ENCODE measurements around the gene PC. TPM values are rescaled to one million over a fixed set of nuclear protein-coding genes. Genes with fewer than 3 reads are reported as not detected.
A peak's percentile ranks its signal among the peaks of the same experiment; 100 is the strongest.

PC gene
- total and polyA plus RNA-seq, 4 experiments from 2014 or later = 2.9 to 7.7 (median 5.4) TPM

- Mint-ChIP-seq H3K27me3 (no peaks in the 10 kb centered on the region), H3K36me3 (no peaks in the 10 kb centered on the region), H3K9me3 (no peaks in the 10 kb centered on the region), H3K27ac (no peak overlapping the region), H3K4me1 (no peaks in the 10 kb centered on the region), H3K4me3 (no peak overlapping the region)
- intact Hi-C loops (cut with micrococcal nuclease) = no loop called here
- no peaks in the 10 kb centered on the region for H3K36me3 ChIP-seq (ENCODE audit: insufficient read depth, low read length)
- no peaks in the 10 kb centered on the region for H3K9me3 ChIP-seq (ENCODE audit: control insufficient read depth in 1 of 2, low read length in 2 of 2)
- no peaks in the 10 kb centered on the region for H3K27me3 ChIP-seq (ENCODE audit: insufficient read depth, low read length)
- ChIA-PET POLR2A (ENCODE audit: partially characterized antibody) (no interaction called here), CTCF (ENCODE audit: partially characterized antibody) (no interaction called here)
- no peak overlapping the region for H3K27ac ChIP-seq (ENCODE audit: low read depth, low read length)
- no peaks in the 10 kb centered on the region for H3K4me1 ChIP-seq (ENCODE audit: insufficient read depth, low read length)
- no peak overlapping the region for H3K4me3 ChIP-seq (ENCODE audit: low read length in 2 of 2)
- no peak for DNase-seq
These were observed 52.6 kb downstream of the PC start for GRCh38 chr11:66905631-66906030.

GRCh38 chr11:66904981-66905521, 53.1 kb downstream of the PC start:
- Mint-ChIP-seq H3K4me3 (no peak overlapping the region), H3K4me1 (no peaks in the 10 kb centered on the region), H3K27me3 (no peaks in the 10 kb centered on the region), H3K36me3 (no peaks in the 10 kb centered on the region), H3K9me3 (no peaks in the 10 kb centered on the region), H3K27ac (no peak overlapping the region)
- POLR2A ChIA-PET (ENCODE audit: partially characterized antibody) = no interaction called here
- Histone ChIP-seq H3K4me1 (ENCODE audit: insufficient read depth, low read length) (no peaks in the 10 kb centered on the region), H3K27me3 (ENCODE audit: insufficient read depth, low read length) (no peaks in the 10 kb centered on the region), H3K27ac (ENCODE audit: low read depth, low read length) (no peak overlapping the region), H3K9me3 (ENCODE audit: control insufficient read depth in 1 of 2, low read length in 2 of 2) (no peaks in the 10 kb centered on the region), H3K4me3 (ENCODE audit: low read length in 2 of 2) (no peak overlapping the region), H3K36me3 (ENCODE audit: insufficient read depth, low read length) (no peaks in the 10 kb centered on the region)
- no peak for DNase-seq
- intact Hi-C loops (cut with micrococcal nuclease) = no loop called here
- CTCF ChIA-PET (ENCODE audit: partially characterized antibody) = no interaction called here

- intact Hi-C loops (cut with micrococcal nuclease) = no loop called here
- peak overlapping the region in 1 of 7 donors; percentile 50 for H3K27ac Mint-ChIP-seq
- no peaks in the 10 kb centered on the region for H3K36me3 ChIP-seq (ENCODE audit: insufficient read depth, low read length)
- H3K4me3 ChIP-seq (ENCODE audit: low read length in 2 of 2) = no peak overlapping the region
- no peaks in the 10 kb centered on the region for H3K36me3 Mint-ChIP-seq
- no peaks in the 10 kb centered on the region for H3K4me1 ChIP-seq (ENCODE audit: insufficient read depth, low read length)
- ChIA-PET POLR2A (ENCODE audit: partially characterized antibody) (no interaction called here), CTCF (ENCODE audit: partially characterized antibody) (no interaction called here)
- no peaks in the 10 kb centered on the region for H3K4me1 Mint-ChIP-seq
- no peaks in the 10 kb centered on the region for H3K27me3 Mint-ChIP-seq
- H3K9me3 Mint-ChIP-seq = no peaks in the 10 kb centered on the region
- H3K27ac ChIP-seq (ENCODE audit: low read depth, low read length) = no peak overlapping the region
- no peaks in the 10 kb centered on the region for H3K9me3 ChIP-seq (ENCODE audit: control insufficient read depth in 1 of 2, low read length in 2 of 2)
- no peaks in the 10 kb centered on the region for H3K27me3 ChIP-seq (ENCODE audit: insufficient read depth, low read length)
- DNase-seq = no peak
- H3K4me3 Mint-ChIP-seq = no peak overlapping the region
These were observed 53.6 kb downstream of the PC start for GRCh38 chr11:66904561-66904960.

- POLR2A ChIA-PET (ENCODE audit: partially characterized antibody) = no interaction called here
- Mint-ChIP-seq H3K27me3 (no peaks in the 10 kb centered on the region), H3K9me3 (no peaks in the 10 kb centered on the region), H3K4me1 (no peaks in the 10 kb centered on the region), H3K4me3 (no peak overlapping the region), H3K36me3 (no peaks in the 10 kb centered on the region), H3K27ac (no peak overlapping the region)
- H3K4me1 ChIP-seq (ENCODE audit: insufficient read depth, low read length) = no peaks in the 10 kb centered on the region
- H3K9me3 ChIP-seq (ENCODE audit: control insufficient read depth in 1 of 2, low read length in 2 of 2) = no peaks in the 10 kb centered on the region
- CTCF ChIA-PET (ENCODE audit: partially characterized antibody) = no interaction called here
- no peaks in the 10 kb centered on the region for H3K27me3 ChIP-seq (ENCODE audit: insufficient read depth, low read length)
- no peak overlapping the region for H3K27ac ChIP-seq (ENCODE audit: low read depth, low read length)
- intact Hi-C loops (cut with micrococcal nuclease) = no loop called here
- no peak overlapping the region for H3K4me3 ChIP-seq (ENCODE audit: low read length in 2 of 2)
- no peaks in the 10 kb centered on the region for H3K36me3 ChIP-seq (ENCODE audit: insufficient read depth, low read length)
- no peak for DNase-seq
These were observed 54.1 kb downstream of the PC start for GRCh38 chr11:66904055-66904454.

GRCh38 chr11:66902486-66903177, 55.6 kb downstream of the PC start:
- ChIA-PET POLR2A (ENCODE audit: partially characterized antibody) (no interaction called here), CTCF (ENCODE audit: partially characterized antibody) (no interaction called here)
- H3K4me3 Mint-ChIP-seq = no peak overlapping the region
- H3K9me3 ChIP-seq (ENCODE audit: control insufficient read depth in 1 of 2, low read length in 2 of 2) = no peaks in the 10 kb centered on the region
- H3K27me3 ChIP-seq (ENCODE audit: insufficient read depth, low read length) = no peaks in the 10 kb centered on the region
- H3K4me3 ChIP-seq (ENCODE audit: low read length in 2 of 2) = no peak overlapping the region
- H3K36me3 ChIP-seq (ENCODE audit: insufficient read depth, low read length) = no peaks in the 10 kb centered on the region
- H3K27ac Mint-ChIP-seq = no peak overlapping the region
- H3K9me3 Mint-ChIP-seq = no peaks in the 10 kb centered on the region
- H3K4me1 ChIP-seq (ENCODE audit: insufficient read depth, low read length) = no peaks in the 10 kb centered on the region
- H3K4me1 Mint-ChIP-seq = no peaks in the 10 kb centered on the region
- no peak overlapping the region for H3K27ac ChIP-seq (ENCODE audit: low read depth, low read length)
- H3K36me3 Mint-ChIP-seq = no peaks in the 10 kb centered on the region
- intact Hi-C loops (cut with micrococcal nuclease) = no loop called here
- H3K27me3 Mint-ChIP-seq = no peaks in the 10 kb centered on the region
- DNase-seq = no peak

GRCh38 chr11:66901964-66902390, 56.2 kb downstream of the PC start:
- Histone ChIP-seq H3K27me3 (ENCODE audit: insufficient read depth, low read length) (no peaks in the 10 kb centered on the region), H3K9me3 (ENCODE audit: control insufficient read depth in 1 of 2, low read length in 2 of 2) (no peaks in the 10 kb centered on the region), H3K4me3 (ENCODE audit: low read length in 2 of 2) (no peak overlapping the region), H3K27ac (ENCODE audit: low read depth, low read length) (no peak overlapping the region), H3K36me3 (ENCODE audit: insufficient read depth, low read length) (no peaks in the 10 kb centered on the region), H3K4me1 (ENCODE audit: insufficient read depth, low read length) (no peaks in the 10 kb centered on the region)
- no peak overlapping the region for H3K4me3 Mint-ChIP-seq
- H3K27me3 Mint-ChIP-seq = no peaks in the 10 kb centered on the region
- DNase-seq = no peak
- ChIA-PET POLR2A (ENCODE audit: partially characterized antibody) (no interaction called here), CTCF (ENCODE audit: partially characterized antibody) (no interaction called here)
- H3K4me1 Mint-ChIP-seq = no peaks in the 10 kb centered on the region
- no peaks in the 10 kb centered on the region for H3K9me3 Mint-ChIP-seq
- no peak overlapping the region for H3K27ac Mint-ChIP-seq
- intact Hi-C loops (cut with micrococcal nuclease) = no loop called here
- H3K36me3 Mint-ChIP-seq = no peaks in the 10 kb centered on the region

GRCh38 chr11:66894141-66894540, 64.0 kb downstream of the PC start:
- no peak overlapping the region for H3K27ac ChIP-seq (ENCODE audit: low read depth, low read length)
- no peak overlapping the region for H3K27ac Mint-ChIP-seq
- no peaks in the 10 kb centered on the region for H3K4me1 Mint-ChIP-seq
- H3K4me1 ChIP-seq (ENCODE audit: insufficient read depth, low read length) = no peaks in the 10 kb centered on the region
- H3K36me3 Mint-ChIP-seq = no peaks in the 10 kb centered on the region
- intact Hi-C loops (cut with micrococcal nuclease) = no loop called here
- H3K27me3 ChIP-seq (ENCODE audit: insufficient read depth, low read length) = no peaks in the 10 kb centered on the region
- H3K27me3 Mint-ChIP-seq = peaks cover 2 to 4% of the 10 kb centered on the region in 2 donors
- H3K9me3 Mint-ChIP-seq = no peaks in the 10 kb centered on the region
- no peaks in the 10 kb centered on the region for H3K9me3 ChIP-seq (ENCODE audit: control insufficient read depth in 1 of 2, low read length in 2 of 2)
- ChIA-PET POLR2A (ENCODE audit: partially characterized antibody) (no interaction called here), CTCF (ENCODE audit: partially characterized antibody) (interaction anchor here (0.6 kb wide), 1 partner anchor 320 kb away, joined by 4 read pairs; no protein-coding TSS in a partner anchor)
- H3K36me3 ChIP-seq (ENCODE audit: insufficient read depth, low read length) = no peaks in the 10 kb centered on the region
- DNase-seq = no peak
- H3K4me3 Mint-ChIP-seq = no peak overlapping the region
- no peak overlapping the region for H3K4me3 ChIP-seq (ENCODE audit: low read length in 2 of 2)
